Uterus (tissue), 2 donors: ENCODE results near the gene NKRF.

Source experiments
- POLR2A ChIP-seq, 2 donors: fragments of 450-650 bp; IDR thresholded peaks; one replicate each; pipeline ENCODE4 v1.6.1; 2016; ENCODE audit warnings: antibody characterized with exemption in 2 of 2, mild to moderate bottlenecking in 1 of 2, moderate library complexity in 1 of 2
- TF ChIP-seq, protein P1 (sequence below), 4 experiments: fragments of 200-600 bp in 2 of 4; fragments of 450-650 bp in 2 of 4; sonication (generic) in 2 of 4; IDR thresholded peaks; one replicate each; pipeline ENCODE4 v1.5.1; 2016 to 2019; ENCODE audit warnings: antibody characterized with exemption in 4 of 4, mild to moderate bottlenecking in 2 of 4, moderate library complexity in 1 of 4

DNA sequence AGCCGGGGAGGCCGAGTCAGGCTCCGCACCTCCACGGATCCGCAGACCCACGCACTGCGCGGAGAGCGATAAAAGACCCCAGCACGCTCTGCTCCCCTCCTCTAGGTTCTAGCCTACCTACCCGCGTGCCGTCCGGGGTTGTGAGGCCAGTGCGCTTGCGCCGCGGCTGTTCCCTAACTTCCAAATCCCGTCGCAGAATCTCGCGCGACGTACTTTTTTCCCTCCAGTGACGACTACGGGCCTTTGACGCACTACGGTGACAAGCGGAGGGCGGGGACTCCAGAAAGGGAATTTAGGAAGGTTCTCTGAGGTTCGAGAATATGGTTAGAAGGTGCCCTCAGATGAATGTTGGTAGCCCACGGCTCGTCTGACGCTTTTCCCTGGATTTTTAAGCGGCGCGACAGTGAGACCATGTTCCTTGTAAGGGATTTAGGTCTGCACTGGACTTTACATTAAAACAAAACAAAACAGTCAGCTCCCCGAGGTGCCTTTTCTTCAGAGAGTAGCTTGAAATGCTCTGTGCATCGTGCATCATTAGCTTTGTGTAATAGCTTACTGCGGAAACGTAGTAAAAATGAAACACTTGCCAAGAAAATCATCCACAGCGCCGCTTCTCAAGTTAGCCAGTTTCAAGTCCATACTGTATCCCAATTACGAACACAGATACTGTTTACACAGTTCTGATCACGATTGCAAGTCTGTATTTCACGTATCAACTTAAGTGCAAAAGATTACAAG, at the start of gene NKRF:
- TF ChIP-seq, protein P1, sequence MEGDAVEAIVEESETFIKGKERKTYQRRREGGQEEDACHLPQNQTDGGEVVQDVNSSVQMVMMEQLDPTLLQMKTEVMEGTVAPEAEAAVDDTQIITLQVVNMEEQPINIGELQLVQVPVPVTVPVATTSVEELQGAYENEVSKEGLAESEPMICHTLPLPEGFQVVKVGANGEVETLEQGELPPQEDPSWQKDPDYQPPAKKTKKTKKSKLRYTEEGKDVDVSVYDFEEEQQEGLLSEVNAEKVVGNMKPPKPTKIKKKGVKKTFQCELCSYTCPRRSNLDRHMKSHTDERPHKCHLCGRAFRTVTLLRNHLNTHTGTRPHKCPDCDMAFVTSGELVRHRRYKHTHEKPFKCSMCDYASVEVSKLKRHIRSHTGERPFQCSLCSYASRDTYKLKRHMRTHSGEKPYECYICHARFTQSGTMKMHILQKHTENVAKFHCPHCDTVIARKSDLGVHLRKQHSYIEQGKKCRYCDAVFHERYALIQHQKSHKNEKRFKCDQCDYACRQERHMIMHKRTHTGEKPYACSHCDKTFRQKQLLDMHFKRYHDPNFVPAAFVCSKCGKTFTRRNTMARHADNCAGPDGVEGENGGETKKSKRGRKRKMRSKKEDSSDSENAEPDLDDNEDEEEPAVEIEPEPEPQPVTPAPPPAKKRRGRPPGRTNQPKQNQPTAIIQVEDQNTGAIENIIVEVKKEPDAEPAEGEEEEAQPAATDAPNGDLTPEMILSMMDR (IDR thresholded peaks at IDR 0.05), result peak in 1 of 4 experiments; percentile 5
- peak; percentile 80 to 88 for TF ChIP-seq POLR2A (IDR thresholded peaks at IDR 0.05)
